Stimulated activated CD8-positive, alpha-beta memory T cell treated with anti-CD3 and anti-CD28 coated beads, Interleukin-12 subunit alpha, Interleukin-12 subunit beta, amount 100 ng/mL, for 4 hours (primary cell): ENCODE measurements around the gene CCNQ.

Experiments
- DNase-seq: peaks from one replicate; pipeline ENCODE4 v3.0.0-alpha.2; 2020; ENCODE audit warnings: low read depth

The CCNQ gene

GRCh38 chrX:153595859-153596857 lies 2.8 kb downstream of the CCNQ start:
- DNase-seq: no peak

- DNase-seq: no peak
Observed at GRCh38 chrX:153595387-153595786, 3.6 kb downstream of the CCNQ start.

- no peak for DNase-seq
Observed at GRCh38 chrX:153593811-153594500, 5.0 kb downstream of the CCNQ start.

GRCh38 chrX:153592966-153593688 lies 5.8 kb downstream of the CCNQ start:
- DNase-seq: no peak

GRCh38 chrX:153592091-153592833 lies 6.7 kb downstream of the CCNQ start:
- no peak for DNase-seq

GRCh38 chrX:153590961-153591956 lies 7.7 kb downstream of the CCNQ start:
- no peak for DNase-seq

GRCh38 chrX:153588782-153589446 lies 10.0 kb downstream of the CCNQ start:
- no peak for DNase-seq

GRCh38 chrX:153588021-153588781 lies 10.7 kb downstream of the CCNQ start:
- no peak for DNase-seq

- DNase-seq: no peak
Observed at GRCh38 chrX:153587342-153587741, 11.6 kb downstream of the CCNQ start.

- no peak for DNase-seq
Observed at GRCh38 chrX:153585827-153586226, 13.1 kb downstream of the CCNQ start.

GRCh38 chrX:153583433-153583832 lies 15.5 kb downstream of the CCNQ start:
- no peak for DNase-seq

- DNase-seq: peak; percentile 30
Observed at GRCh38 chrX:153582896-153583295, 16.0 kb downstream of the CCNQ start.

GRCh38 chrX:153580700-153581386 lies 18.1 kb downstream of the CCNQ start:
- DNase-seq: no peak

GRCh38 chrX:153578889-153579288 lies 20.1 kb downstream of the CCNQ start:
- no peak for DNase-seq

- DNase-seq: no peak
Observed at GRCh38 chrX:153578200-153578835, 20.6 kb downstream of the CCNQ start.

- DNase-seq: no peak
Observed at GRCh38 chrX:153576961-153577360, 22.0 kb downstream of the CCNQ start.

- DNase-seq: no peak
Observed at GRCh38 chrX:153576239-153576870, 22.6 kb downstream of the CCNQ start.

GRCh38 chrX:153573984-153574383 lies 25.0 kb downstream of the CCNQ start:
- no peak for DNase-seq
